Kasumi-1 (cell line): ENCODE results near the gene NCOR2.

Source experiments
- DNase-seq, 2 experiments: peaks; one replicate each; lab custom pipeline; 2025; lab: John Stamatoyannopoulos, UW

NCOR2 gene

GRCh38 chr12:124576061-124576650 lies 8.7 kb upstream of the NCOR2 start:
- no peak for DNase-seq

GRCh38 chr12:124573839-124574786 lies 6.7 kb upstream of the NCOR2 start:
- no peak for DNase-seq

GRCh38 chr12:124571556-124571955 lies 4.1 kb upstream of the NCOR2 start:
- no peak for DNase-seq

GRCh38 chr12:124570810-124571209 lies 3.4 kb upstream of the NCOR2 start:
- DNase-seq = no peak

GRCh38 chr12:124569375-124570148 lies 2.1 kb upstream of the NCOR2 start:
- no peak for DNase-seq

DNA sequence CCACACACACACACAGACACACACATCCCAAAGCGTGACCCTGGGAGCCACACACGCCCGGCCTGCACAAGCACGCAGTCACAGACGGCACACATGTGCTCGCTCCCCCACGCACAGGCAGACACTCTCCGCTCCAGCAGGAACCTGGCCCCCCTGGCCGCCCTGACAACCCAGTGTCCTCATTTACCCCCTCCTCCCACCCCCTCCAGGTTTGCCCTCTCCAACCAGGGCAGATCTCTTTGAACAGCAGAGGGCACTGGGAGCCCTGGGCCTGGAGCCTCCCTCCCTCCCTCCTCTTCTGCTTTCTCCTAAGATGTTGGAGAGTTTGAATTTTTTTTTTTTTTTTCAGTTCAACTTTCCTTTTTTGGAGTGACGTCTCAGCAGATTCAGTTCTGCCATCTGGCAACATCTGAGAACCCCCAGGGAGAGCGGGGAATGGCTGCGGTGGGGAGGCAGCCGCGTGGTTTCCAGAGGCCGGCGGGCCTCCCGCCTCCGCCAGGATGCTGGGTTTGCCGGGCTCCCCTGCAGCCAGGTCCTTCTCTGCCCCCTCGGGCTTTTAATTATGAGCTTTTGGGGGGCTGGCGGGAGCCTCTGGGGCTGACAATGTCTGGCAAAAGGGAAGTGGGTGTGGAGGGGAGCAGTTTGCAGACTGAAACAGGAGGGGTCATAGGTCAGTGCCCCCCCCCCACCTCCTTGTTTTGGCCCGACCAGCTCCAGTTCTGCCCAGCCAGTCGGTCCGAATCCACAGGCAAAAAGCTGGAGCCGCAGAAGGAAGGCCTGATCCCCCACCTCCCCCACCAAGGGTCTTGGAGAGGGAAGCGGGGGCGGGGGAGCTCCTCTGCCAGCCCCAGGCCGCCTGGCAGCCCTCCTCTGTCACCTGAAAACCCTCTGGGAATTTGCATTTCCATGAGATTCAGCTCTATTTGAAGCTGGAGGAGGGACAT lies 1.3 kb upstream of the NCOR2 start:
- DNase-seq = peak; percentile 81 to 85

DNA sequence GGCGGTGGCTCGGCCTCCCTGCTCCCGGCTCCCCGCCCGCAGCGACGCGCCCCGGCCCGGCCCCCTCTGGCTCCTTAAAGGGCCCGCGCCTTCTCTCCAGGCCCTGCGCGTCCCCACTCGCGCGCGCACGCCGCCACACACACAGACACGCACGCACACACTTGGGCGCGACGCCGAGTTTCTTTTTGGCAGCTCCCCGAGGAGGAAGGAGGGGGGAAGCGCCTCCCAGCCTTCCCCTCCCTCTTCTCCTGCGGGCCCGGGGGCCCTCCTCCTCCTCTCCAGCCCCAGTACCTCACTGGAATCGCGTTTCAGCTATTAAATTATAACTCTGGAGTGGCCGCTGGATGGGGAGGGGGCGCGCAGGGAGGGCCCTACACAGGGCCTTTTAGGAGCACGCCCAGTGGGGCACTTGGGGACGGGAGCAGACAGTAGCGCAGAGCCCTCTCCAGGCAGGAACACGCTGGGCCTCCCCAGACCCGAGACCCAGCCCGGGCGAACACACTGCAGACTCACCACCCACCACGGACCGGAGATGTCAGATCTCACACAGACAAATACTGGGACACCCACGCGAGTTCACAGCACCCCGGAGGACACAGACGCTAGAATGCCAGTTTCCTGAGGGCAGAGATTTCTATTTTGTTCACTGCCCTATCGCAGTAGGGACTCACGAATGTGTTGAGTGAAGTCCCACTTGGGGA lies 411 bp upstream of the NCOR2 start:
- peak; percentile 56 to 68 for DNase-seq

DNA sequence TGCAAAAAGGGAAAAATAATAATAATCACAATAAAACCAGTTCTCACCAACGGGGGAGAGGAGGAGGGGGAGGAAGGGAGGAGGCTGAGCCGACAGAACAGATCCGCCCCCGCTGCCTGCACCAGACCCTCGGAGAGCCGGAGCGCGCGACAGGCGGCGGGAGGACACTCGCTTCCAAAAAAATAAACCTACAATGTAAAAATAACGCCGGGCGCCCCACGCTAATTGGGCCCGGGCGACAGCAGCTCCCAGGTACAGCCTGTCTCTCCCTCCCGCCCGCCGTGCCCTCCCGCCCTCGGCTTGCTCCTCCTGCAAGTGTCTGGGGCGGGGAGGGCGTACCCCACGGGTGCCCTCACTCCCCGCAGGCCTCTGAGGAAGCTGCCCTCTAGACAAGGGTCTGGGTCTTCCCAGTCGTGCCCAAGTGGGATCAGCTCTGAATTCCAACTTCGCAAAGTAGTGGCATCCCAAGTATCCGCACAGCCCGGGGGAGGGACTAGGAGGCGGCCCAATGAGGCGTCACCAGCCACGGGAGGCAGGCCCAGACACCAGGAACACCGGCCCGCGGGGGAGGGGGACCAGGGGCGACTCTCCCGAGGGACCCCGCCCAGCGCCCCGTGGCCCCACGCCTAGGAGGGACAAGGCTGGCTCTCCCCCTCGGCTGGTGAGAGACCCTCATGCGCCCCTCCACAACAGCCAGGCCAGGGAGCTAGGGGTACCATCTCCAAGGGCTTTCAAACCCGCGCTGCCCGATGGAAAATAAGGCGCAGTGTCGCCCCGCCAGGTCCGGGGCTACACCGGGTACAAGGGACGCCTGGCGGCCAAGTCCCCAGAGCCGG lies 1.0 kb downstream of the NCOR2 start:
- DNase-seq = peak; percentile 52 to 66

DNA sequence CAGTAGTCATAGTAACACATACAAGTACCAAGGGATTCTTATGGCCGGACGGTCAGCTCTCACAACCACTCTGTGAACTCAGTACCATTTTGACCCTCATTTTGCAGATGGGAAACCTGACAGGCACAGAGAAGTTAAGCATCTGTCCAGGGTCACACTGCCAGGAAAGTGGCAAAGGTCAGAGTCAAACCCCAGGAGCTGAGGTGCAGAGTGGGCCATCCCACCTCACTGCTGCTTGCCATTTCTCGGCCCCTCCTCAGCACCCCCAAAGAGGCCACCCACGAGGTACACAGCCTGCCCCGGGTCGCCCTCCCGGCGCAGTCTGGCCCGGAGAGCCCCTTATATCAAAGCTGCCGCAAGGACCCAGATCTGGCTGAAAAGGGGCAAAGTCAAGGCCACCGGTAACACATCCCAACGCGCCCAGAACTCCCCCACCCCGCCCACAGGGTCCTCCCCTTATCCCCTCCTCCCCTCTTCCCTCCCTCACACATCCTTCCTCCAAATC lies 1.7 kb downstream of the NCOR2 start:
- DNase-seq = no peak

DNA sequence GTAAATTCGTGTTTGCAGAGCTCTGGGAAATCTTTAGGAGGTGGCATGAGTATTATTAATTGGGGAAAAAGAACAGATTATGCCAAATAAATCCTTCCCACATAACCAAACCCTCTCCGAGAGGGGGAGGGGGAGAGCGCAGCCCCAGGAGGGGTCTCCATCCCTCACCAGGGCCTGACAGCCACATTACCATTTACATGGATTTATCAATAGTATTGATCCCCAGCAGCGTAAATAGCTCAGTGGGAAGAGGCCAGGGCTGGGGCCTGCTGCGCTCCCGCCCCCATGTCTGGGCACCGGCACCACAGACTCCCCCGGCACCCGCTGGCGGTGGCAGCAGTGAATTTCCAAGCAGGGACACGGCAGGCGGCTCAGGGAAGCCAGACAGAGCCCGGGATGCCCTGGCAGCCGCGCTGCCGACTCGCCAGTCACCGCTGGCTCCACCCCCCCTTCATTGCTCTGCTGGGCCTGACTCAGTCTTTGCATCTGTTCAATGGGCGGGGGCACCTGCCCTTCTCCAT lies 2.4 kb downstream of the NCOR2 start:
- DNase-seq = no peak

GRCh38 chr12:124564232-124564958 lies 3.0 kb downstream of the NCOR2 start:
- DNase-seq = no peak

- DNase-seq = no peak
Measured at GRCh38 chr12:124563809-124564208, 3.6 kb downstream of the NCOR2 start.

GRCh38 chr12:124563401-124563800 lies 4.0 kb downstream of the NCOR2 start:
- no peak for DNase-seq

GRCh38 chr12:124562796-124563181 lies 4.6 kb downstream of the NCOR2 start:
- DNase-seq = no peak

- no peak for DNase-seq
Measured at GRCh38 chr12:124562018-124562795, 5.2 kb downstream of the NCOR2 start.

GRCh38 chr12:124561231-124561630 lies 6.2 kb downstream of the NCOR2 start:
- no peak for DNase-seq

GRCh38 chr12:124560146-124560890 lies 7.1 kb downstream of the NCOR2 start:
- DNase-seq = no peak
